ENCODE data around the gene NUP50.

- TF ChIP-seq PATZ1 (CRISPR knock-in tag; IDR thresholded peaks at IDR 0.05; ENCODE audit: borderline replicate concordance) (no peak), ZFP30 (CRISPR knock-in tag; IDR thresholded peaks at IDR 0.05) (no peak), ARNTL (CRISPR knock-in tag; IDR thresholded peaks at IDR 0.05; ENCODE audit: borderline replicate concordance, low read depth) (no peak), ISL1 (CRISPR knock-in tag; IDR thresholded peaks at IDR 0.05) (no peak), SNAI2 (CRISPR knock-in tag; IDR thresholded peaks at IDR 0.05) (no peak), PPARA (CRISPR knock-in tag; IDR thresholded peaks at IDR 0.05; ENCODE audit: borderline replicate concordance) (no peak), POU6F1 (CRISPR knock-in tag; IDR thresholded peaks at IDR 0.05; ENCODE audit: borderline replicate concordance, low read depth) (no peak), ESRRG (CRISPR knock-in tag; IDR thresholded peaks at IDR 0.05) (no peak), RARB (CRISPR knock-in tag; IDR thresholded peaks at IDR 0.05) (no peak), ZFP3 (CRISPR knock-in tag; IDR thresholded peaks at IDR 0.05) (no peak), ZNF565 (CRISPR knock-in tag; conservative IDR thresholded peaks at IDR 0.05; ENCODE audit: low read depth) (no peak), BACH2 (CRISPR knock-in tag; IDR thresholded peaks at IDR 0.05; ENCODE audit: borderline replicate concordance) (no peak)
These were observed 9.3 kb upstream of the NUP50 start for GRCh38 chr22:45154383-45154782.
